GM13976 (cell line): ENCODE data around the gene SMARCAL1.

Source experiments
- DNase-seq: peaks from one replicate; pipeline ENCODE4 v3.0.0; 2012; ENCODE audit warnings: low spot score
- CTCF ChIP-seq: IDR thresholded peaks from 2 replicates; pipeline ENCODE4 v1.5.1; 2012; ENCODE audit warnings: borderline replicate concordance, mild to moderate bottlenecking; ENCODE audit not compliant: insufficient read depth; ENCODE audit errors: extremely low read depth, missing control alignments, control extremely low read depth
- in situ Hi-C: fragments of 300-500 bp; cut with MboI; formaldehyde crosslinking; loops from one replicate; pipeline ENCODE4 v1.12.0; 2022; ENCODE audit warnings: low sequenced_read_pairs, mixed read lengths, inconsistent platforms; ENCODE audit not compliant: unreplicated experiment

The SMARCAL1 gene

DNA sequence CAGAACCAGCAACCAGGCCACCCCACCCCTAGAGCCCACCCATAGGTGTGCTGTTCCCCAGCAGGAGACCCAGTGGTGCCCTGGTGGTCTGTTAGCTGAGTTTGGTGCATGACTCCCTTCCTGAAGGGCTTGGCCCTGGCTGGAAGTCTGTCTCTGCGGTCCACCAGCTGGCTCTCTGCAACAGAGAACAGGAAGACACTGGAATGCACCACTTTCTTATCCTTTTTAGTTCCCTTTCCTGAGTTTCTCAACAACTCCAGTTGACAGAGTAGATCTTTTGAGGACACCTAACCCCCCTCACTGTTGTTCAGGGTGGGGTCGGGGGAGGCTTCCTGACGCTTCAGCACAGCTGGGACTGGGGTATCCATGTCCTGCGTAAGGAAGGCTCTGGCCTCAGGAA is 74.4 kb downstream of the SMARCAL1 start:
- in situ Hi-C loops = no loop called here
- DNase-seq = no peak
- TF ChIP-seq CTCF = no peak

GRCh38 chr2:216490061-216490460 is 77.8 kb downstream of the SMARCAL1 start:
- in situ Hi-C loops = no loop called here
- DNase-seq = no peak
- no peak for TF ChIP-seq CTCF

DNA sequence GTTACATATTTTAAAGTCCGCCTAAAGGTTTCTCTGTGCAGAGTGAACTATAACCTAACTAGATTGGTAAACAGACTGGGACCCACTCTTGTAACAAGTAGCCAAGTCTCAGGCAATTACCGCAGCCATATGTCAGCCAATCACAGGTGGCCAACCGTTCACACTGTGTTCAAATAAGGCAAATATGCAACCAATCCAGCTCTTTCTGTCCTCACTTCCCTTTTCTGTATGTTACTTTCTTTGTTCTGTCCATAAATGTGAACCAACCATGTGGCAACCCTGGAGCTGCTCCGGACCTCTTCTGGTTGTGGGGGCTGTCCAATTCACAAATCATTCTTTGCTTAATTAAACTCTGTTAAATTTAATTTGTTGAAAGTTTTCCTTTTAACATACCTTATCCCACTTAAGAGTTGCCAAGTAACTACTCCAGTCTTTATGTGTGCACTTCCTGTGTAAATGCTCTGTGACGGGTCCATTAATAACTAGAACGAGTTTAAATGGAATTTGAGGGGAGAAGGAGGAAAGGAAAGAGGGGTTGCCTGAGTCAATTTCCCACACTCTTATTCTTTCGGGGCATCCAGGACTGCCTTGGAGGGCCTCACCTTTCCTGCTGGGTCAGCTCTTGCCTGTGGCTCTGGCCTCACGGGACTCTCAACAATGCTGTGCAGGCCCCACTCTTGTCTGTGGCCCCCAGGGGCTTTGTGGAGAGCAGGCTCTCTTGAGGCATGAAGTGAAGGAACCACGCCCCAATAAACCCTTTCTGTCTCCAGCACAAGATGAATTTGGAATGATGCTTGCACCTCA is 79.7 kb downstream of the SMARCAL1 start:
- in situ Hi-C loops = no loop called here
- TF ChIP-seq CTCF = no peak
- peak; percentile 47 for DNase-seq

GRCh38 chr2:216492597-216493333 is 80.5 kb downstream of the SMARCAL1 start:
- DNase-seq = no peak
- TF ChIP-seq CTCF = no peak
- in situ Hi-C loops = no loop called here

DNA sequence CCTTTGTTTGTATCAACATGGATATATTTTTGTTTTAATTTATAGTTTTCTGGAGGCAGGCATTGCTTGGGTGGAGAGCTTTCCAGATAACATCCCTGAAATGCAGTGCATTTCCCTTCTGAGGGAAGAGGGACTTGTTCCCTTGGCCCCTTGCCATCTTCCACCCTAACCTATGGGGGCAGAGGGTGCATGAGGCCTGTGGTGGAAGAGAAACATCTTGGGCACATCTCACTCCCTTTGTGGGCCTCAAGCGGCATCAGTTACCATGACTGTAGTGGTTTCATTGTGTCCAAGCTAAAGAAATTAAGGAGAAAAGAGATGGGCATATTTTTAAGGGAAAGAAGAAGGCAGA is 81.0 kb downstream of the SMARCAL1 start:
- DNase-seq = no peak
- no peak for TF ChIP-seq CTCF
- in situ Hi-C loops = no loop called here

DNA sequence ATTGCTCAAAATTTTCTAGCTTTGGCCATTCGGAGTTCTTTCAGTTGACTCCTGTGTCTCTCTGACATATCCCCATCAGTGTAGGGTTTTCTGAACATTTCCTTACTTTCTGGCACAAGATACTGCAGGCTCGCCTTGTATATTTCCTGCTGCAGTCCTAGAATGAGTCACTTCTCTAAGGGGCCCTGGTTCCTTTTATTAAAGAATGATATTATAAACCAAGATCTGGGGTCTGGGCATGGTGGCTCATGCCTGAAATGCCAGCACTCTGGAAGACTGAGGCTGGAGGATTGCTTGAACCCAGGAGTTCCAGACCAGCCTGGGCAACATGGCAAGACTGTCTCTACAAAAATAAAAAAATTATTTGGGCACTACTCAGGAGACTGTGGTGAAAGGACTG is 83.4 kb downstream of the SMARCAL1 start:
- no peak for TF ChIP-seq CTCF
- DNase-seq = no peak
- in situ Hi-C loops = no loop called here
